Mononuclear cell (primary cell): Measurements from ENCODE around the gene COMMD9. TPM values are rescaled to one million over a fixed set of nuclear protein-coding genes. Genes with fewer than 3 reads are reported as not detected.

Experiments
- H3K27me3 ChIP-seq: 2 replicates; pipeline ENCODE4 v1.6.0; 2011; ENCODE audit warnings: low read length, control low read depth; ENCODE audit not compliant: insufficient read depth
- H3K4me1 ChIP-seq: 2 replicates; pipeline ENCODE4 v1.5.1; 2011; ENCODE audit warnings: mild to moderate bottlenecking, low read length, control low read depth; ENCODE audit not compliant: insufficient read depth
- H3K4me3 ChIP-seq: 2 replicates; pipeline ENCODE4 v1.5.1; 2011; ENCODE audit warnings: mild to moderate bottlenecking, low read length, moderate library complexity
- H3K9me3 ChIP-seq: 2 replicates; pipeline ENCODE4 v1.5.1; 2011; ENCODE audit warnings: low read depth, mild to moderate bottlenecking, control low read depth, low read length
- total RNA-seq: library from RNA; depleted of rRNA; stranded (reverse); fragments of >200 nt; gene quantifications from one replicate; pipeline ENCODE4 v1.2.3, GENCODE V29; 2012

COMMD9 gene
- total RNA-seq, 1 donor: 75.0 TPM

GRCh38 chr11:36273110-36273509, 16.1 kb downstream of the COMMD9 start:
- Histone ChIP-seq H3K4me3 (no peak overlapping the region), H3K9me3 (no peaks in the 10 kb centered on the region)

GRCh38 chr11:36271794-36272407, 17.3 kb downstream of the COMMD9 start:
- Histone ChIP-seq H3K4me1 (no peaks in the 10 kb centered on the region), H3K27me3 (no peaks in the 10 kb centered on the region), H3K9me3 (no peaks in the 10 kb centered on the region), H3K4me3 (no peak overlapping the region)

More at GRCh38 chr11:36273110-36273509, 16.1 kb downstream of the COMMD9 start:
- Histone ChIP-seq H3K4me1 (no peaks in the 10 kb centered on the region), H3K27me3 (no peaks in the 10 kb centered on the region)

DNA sequence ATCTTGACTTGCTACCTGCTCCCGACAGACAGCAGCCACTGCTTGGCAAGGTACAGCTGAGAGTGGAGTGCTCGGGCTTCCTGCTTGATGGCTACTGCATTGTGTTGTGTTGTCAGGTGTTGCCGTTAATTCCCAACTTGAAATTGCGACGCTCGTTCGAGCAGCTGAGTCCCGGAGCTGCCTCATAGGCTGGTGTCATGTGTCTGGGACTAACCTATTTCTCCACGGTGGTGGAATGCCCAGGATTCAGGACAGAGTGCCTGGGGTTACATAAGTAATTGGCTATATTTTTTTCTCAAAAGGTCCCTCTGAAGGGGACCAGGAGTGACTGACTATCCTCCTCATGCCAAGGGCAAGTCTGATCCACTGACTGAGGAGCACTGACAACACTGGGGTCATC, 18.5 kb downstream of the COMMD9 start:
- no peak overlapping the region for H3K4me3 ChIP-seq
- no peaks in the 10 kb centered on the region for H3K27me3 ChIP-seq
- no peaks in the 10 kb centered on the region for H3K9me3 ChIP-seq
- H3K4me1 ChIP-seq: no peaks in the 10 kb centered on the region

GRCh38 chr11:36268337-36268985, 20.8 kb downstream of the COMMD9 start:
- Histone ChIP-seq H3K4me1 (no peaks in the 10 kb centered on the region), H3K9me3 (no peaks in the 10 kb centered on the region), H3K27me3 (no peaks in the 10 kb centered on the region), H3K4me3 (no peak overlapping the region)

DNA sequence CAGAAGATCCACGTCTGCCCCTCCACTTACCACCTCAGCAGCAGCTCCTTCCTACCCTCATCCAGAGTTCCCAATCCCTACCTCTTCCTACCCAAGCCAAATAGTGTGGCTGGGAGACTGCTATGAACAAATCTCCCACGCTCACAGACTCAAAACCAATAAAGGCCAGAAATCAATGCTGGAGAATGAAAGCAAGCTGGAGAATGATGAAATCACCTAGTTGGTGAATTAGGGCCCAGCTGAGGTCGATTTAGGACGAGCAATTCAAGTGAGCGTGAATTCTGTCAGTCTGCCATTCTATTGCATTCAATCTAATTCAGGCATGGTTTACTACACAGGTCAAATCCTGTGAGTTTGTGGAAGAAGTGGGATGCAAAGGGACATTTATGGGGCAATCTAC, 22.5 kb downstream of the COMMD9 start:
- no peaks in the 10 kb centered on the region for H3K27me3 ChIP-seq
- no peak overlapping the region for H3K4me3 ChIP-seq
- H3K9me3 ChIP-seq: no peaks in the 10 kb centered on the region

DNA sequence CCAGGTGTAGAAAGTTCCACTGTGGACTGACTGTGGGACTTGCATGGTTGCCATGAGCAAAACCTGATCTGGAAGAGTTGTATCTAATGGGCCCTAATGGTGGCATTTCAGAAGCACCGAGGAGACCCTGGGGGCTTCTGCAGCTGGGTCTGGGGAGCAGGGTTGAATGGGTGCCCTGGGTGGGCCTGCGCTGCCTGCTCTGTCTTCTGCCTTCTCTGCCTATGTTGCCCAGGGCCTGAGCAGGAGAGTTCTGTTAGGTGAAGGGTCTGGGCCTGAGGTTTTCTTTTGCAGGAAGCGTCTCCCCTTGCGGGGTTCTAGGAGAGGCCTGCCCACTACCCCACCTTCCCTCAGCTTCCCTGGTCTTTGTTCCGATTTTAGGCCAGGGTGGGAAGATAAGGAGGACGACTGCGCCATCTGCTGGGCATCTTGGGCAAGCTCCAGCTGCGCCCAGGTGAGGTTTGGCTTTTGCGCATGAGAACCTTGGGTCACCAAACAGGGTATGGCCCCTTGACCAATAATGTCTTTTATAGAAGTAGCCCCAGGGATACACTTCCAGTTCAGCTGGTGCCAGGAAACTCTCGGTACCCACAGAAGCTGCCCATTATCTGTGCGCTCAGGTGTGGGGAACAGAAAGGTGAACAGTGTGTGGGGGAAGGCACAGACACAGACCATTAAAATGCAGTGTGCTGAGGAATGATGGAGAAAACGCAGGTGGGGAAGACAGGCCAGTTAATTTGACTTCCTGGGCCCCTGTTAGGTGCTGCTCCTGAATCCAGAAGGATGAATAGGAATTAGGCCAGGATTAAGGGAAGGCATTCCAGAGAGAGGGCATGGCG, 23.2 kb downstream of the COMMD9 start:
- Histone ChIP-seq H3K4me3 (no peak overlapping the region), H3K9me3 (no peaks in the 10 kb centered on the region), H3K4me1 (no peaks in the 10 kb centered on the region), H3K27me3 (no peaks in the 10 kb centered on the region)

More for the DNA sequence above, 22.5 kb downstream of the COMMD9 start:
- no peaks in the 10 kb centered on the region for H3K4me1 ChIP-seq

DNA sequence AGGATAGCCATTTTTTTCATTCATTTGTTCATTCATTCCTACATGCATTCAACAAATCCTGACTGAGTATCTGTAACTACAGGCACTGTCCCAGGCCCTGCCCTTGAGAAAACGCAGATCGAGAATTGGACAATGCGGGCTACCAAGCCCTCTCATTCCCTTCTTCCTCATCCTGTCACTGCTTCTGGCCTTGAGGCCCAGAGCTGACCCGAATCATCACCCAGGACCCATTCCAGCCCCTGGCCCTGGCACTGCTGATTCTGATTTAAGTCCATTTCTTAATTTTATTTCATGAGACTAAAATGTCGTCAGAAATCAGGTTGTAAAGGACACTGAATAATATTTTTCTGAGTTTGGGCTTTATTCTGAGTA, 24.3 kb downstream of the COMMD9 start:
- Histone ChIP-seq H3K27me3 (no peaks in the 10 kb centered on the region), H3K9me3 (no peaks in the 10 kb centered on the region), H3K4me1 (no peaks in the 10 kb centered on the region), H3K4me3 (no peak overlapping the region)

DNA sequence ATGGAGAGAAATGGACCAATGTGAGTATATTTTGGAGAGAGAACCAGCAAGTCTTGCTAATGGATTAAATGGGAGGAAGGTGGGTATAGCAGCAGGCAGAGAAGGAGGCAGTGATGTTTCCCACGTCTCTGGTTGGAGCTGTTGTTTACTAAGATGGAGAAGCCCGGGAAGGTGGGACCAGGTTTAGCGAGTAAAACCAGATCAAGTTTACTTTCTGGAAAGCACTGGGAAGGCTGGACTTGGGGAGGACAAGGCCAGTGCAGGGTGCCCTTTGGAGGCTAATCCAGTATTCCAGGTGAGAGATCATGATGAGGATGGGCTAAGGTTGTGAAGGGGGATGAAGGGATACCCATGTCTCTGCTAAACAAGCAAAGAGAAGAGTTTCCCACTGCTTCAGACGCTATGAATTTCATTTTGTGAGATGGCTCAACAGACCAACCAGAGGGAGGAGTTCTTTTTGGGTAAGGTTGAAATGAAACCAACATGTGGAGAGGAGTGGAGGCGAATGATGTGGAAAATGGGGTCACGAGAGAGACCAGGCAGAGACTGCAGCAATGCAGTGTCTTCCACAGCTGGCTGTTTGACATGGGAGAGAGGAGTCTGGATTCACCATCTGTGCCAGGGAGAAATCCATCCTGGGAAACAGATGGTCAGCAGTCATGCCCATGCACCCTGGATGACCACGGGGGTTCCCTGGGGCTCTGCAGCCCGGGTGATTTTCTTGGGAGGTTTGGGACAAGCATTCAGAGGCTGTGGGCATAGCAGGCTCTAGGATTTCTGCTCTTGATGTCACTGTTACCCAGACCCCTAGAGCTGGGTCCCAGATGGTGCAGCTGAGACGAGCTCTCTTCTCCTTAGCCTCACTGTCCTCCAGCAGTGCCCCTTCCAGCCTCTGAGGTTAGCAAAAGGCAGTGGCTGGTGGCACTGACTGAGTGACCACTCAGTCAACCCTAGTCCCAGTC, 24.9 kb downstream of the COMMD9 start:
- no peaks in the 10 kb centered on the region for H3K27me3 ChIP-seq
- no peaks in the 10 kb centered on the region for H3K9me3 ChIP-seq
- no peaks in the 10 kb centered on the region for H3K4me1 ChIP-seq
- H3K4me3 ChIP-seq: no peak overlapping the region

- no peaks in the 10 kb centered on the region for H3K9me3 ChIP-seq
- no peaks in the 10 kb centered on the region for H3K4me1 ChIP-seq
- H3K27me3 ChIP-seq: no peaks in the 10 kb centered on the region
- H3K4me3 ChIP-seq: no peak overlapping the region
These were observed 28.1 kb downstream of the COMMD9 start for GRCh38 chr11:36261094-36261493.

DNA sequence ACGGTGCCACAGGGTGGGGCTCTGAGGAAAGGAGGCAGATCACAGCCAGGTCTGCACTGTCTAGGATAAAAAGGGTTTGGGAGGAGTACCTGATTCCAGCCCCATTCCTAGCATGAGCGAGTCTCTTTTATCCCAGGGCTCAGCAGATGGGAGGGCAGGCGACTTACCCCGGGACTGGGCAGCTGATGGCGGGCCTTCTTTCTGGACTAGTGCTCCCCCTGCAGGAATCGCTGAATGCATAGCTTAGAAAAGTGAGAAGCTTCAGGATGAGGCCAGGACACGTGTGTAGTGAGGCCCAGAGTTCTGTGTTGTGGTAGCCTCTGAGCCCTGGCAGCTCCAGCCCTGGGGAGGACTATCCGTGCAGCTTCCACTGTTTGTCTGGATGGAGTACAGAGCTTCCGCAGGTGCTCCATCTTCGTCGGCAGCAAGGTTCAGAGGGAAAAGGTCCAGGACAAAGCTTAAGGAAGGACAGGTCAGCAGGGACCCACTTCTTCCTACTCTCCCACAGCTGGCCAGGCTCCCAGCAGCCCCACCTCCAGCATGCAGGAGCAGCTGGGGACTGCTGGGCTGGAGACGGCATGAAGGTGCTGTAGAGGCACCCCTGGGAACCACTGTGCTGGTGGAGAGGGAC, 30.4 kb downstream of the COMMD9 start:
- H3K4me1 ChIP-seq: no peaks in the 10 kb centered on the region
- no peaks in the 10 kb centered on the region for H3K9me3 ChIP-seq
- H3K27me3 ChIP-seq: no peaks in the 10 kb centered on the region
- H3K4me3 ChIP-seq: no peak overlapping the region

DNA sequence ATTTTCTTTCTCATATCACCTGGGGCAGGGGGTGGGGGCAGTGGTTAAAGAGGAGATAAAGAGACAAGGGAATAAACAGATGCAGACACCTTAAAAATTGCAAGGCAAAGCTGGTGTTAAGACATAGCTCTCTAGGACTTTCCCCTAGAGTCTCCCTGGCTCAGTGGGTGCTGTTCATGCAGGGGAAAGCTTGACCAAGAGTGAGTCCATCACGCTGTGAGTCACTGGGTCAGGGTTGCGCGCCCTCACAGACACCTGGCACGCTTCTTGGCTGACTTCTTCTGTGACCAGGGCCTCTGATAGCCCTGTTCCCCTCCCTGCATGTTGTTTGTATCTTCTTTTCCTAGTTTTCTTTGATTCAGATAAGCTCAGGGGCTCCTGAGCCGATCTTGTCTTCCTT, 31.9 kb downstream of the COMMD9 start:
- Histone ChIP-seq H3K4me1 (no peaks in the 10 kb centered on the region), H3K4me3 (no peak overlapping the region), H3K27me3 (no peaks in the 10 kb centered on the region), H3K9me3 (no peaks in the 10 kb centered on the region)

- peaks cover 8% of the 10 kb centered on the region for H3K27me3 ChIP-seq
- no peak overlapping the region for H3K4me3 ChIP-seq
- H3K4me1 ChIP-seq: no peaks in the 10 kb centered on the region
- no peaks in the 10 kb centered on the region for H3K9me3 ChIP-seq
These were observed 34.5 kb downstream of the COMMD9 start for GRCh38 chr11:36254713-36255112.

DNA sequence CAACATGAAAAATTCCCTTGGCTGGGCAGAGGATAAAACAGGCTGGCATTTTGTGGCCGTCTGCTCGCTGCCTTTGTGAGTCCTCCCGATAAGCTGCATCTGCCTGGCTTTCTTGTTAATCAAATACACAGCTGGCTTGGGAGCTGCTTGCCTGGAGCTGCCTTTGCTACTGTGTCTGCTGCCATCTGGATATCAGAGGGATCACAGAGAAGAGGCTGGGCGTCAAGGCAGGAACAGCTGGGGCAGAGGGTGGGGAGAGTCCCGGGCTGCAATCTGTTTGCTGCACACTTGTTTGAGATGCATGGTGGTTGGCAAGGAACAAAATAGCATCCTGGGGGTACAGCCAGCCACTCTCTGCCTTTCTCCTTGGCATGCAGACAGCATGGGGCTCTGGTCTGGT, 36.0 kb downstream of the COMMD9 start:
- H3K27me3 ChIP-seq: peaks cover 8% of the 10 kb centered on the region
- H3K4me1 ChIP-seq: no peaks in the 10 kb centered on the region
- H3K4me3 ChIP-seq: no peak overlapping the region
- H3K9me3 ChIP-seq: no peaks in the 10 kb centered on the region

DNA sequence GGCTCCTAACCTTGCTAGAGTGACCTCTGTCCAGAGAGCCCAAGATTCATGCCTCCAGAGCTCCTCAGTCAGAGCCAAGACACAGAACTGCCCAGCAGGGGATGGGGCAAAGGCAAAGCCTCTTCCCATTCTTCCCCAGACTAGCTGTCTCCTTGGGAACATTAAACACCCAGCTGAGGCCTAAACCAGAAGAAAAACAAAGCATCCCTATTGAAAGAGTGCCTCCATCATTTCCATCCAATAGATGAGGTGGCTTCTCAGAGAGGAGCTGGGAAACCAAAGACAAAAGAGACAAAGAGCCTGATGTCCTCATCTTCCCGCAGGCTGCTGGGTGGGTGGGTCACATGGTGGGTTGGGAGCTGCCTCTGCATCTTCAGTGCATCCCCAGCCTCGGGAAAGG, 37.4 kb downstream of the COMMD9 start:
- H3K4me1 ChIP-seq: no peaks in the 10 kb centered on the region
- H3K9me3 ChIP-seq: no peaks in the 10 kb centered on the region
- no peak overlapping the region for H3K4me3 ChIP-seq
- peaks cover 8% of the 10 kb centered on the region for H3K27me3 ChIP-seq
